ENCODE measurements around the gene MSMB.

DNA sequence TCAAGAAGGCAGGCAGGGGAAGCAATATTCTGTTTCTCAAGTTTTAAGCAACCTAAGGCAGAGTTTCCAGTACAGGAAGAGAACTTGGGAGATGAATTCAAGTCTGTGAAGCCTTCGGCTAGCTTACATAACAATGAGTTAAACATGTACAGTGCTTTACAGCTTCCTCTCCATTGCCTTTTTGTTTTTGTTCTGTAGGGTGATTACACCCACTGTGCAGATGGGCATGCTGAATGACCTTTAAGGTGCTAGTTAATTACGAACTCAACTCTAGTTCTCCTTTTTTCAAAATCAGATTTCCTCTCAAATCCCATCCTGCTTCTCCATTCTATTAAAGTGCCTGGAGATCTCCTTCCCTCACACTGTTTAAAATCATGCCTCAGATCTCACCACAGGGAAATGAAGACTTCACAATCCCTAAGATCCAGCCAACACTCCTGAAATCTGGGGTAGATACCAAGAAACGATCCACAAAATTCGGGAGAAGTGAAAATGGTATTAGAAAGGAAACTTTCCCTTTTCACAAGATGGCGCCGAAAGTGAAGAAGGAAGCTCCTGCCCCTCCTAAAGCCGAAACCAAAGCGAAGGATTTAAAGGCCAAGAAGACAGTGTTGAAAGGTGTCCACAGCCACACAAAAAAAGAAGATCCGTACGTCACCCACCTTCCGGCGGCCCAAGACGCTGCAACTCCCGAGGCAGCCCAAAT, 16.8 kb upstream of the MSMB start:
- TF ChIP-seq, protein P1, sequence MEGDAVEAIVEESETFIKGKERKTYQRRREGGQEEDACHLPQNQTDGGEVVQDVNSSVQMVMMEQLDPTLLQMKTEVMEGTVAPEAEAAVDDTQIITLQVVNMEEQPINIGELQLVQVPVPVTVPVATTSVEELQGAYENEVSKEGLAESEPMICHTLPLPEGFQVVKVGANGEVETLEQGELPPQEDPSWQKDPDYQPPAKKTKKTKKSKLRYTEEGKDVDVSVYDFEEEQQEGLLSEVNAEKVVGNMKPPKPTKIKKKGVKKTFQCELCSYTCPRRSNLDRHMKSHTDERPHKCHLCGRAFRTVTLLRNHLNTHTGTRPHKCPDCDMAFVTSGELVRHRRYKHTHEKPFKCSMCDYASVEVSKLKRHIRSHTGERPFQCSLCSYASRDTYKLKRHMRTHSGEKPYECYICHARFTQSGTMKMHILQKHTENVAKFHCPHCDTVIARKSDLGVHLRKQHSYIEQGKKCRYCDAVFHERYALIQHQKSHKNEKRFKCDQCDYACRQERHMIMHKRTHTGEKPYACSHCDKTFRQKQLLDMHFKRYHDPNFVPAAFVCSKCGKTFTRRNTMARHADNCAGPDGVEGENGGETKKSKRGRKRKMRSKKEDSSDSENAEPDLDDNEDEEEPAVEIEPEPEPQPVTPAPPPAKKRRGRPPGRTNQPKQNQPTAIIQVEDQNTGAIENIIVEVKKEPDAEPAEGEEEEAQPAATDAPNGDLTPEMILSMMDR (IDR thresholded peaks at IDR 0.05): no peak
- no peak for TF ChIP-seq POLR2A (IDR thresholded peaks at IDR 0.05)
